HepG2 (cell line): Measurements from ENCODE around the gene PCNT. TPM values are rescaled to one million over a fixed set of nuclear protein-coding genes. Genes with fewer than 3 reads are reported as not detected.

Experiments
- ATAC-seq: fragments of 200-7000 bp; cut with Tn5 transposase; 3 replicates; pipeline ENCODE4 v1.9.1; 2020; ENCODE audit warnings: mild to moderate bottlenecking, moderate library complexity
- BruUV-seq: library from RNA; stranded (reverse); fragments of 400-500 nt; replicated peaks from 2 replicates; lab custom pipeline; 2021; lab: Mats Ljungman, UMichigan
- CTCF ChIA-PET: fragments of 300-600 bp; formaldehyde crosslinking; extraction: SDS; loops from one replicate; lab custom pipeline; 2021; ENCODE audit warnings: low total read pairs, inconsistent platforms, low intra/inter-chr PET ratio; lab: Yijun Ruan, JAX
- POLR2A ChIA-PET: fragments of 350-600 bp; sonication (Branson Sonifier 250); formaldehyde crosslinking; loops from one replicate; lab custom pipeline; 2020; ENCODE audit warnings: antibody characterized with exemption, inconsistent platforms; lab: Yijun Ruan, JAX
- DNase-seq: peaks from one replicate; pipeline ENCODE4 v3.0.0-alpha.2; 2015; ENCODE audit warnings: low spot score
- FAIRE-seq: peaks from 3 replicates; lab custom pipeline; 2011; peaks lifted over from hg19 to GRCh38; lab: Jason Lieb, UNC
- H2AFZ ChIP-seq: one replicate; pipeline ENCODE4 v1.6.1; 2011; ENCODE audit warnings: low read length, inconsistent platforms
- H3K27ac ChIP-seq: fragments of 300-600 bp; 3 replicates; pipeline ENCODE4 v1.8.0; 2011; ENCODE audit warnings: mixed run types, mild to moderate bottlenecking, mixed read lengths, low read length, inconsistent platforms; ENCODE audit not compliant: insufficient read depth; ENCODE audit errors: extremely low read length
- H3K27me3 ChIP-seq, 2 experiments: fragments of 200-600 bp in 1 of 2; 2 replicates in 1 of 2; 3 replicates in 1 of 2; pipeline versions ENCODE4 v1.6.0 to v1.8.0; 2011; ENCODE audit warnings: low read length in 2 of 2, mild to moderate bottlenecking in 2 of 2, moderate library complexity in 2 of 2, inconsistent platforms in 1 of 2; ENCODE audit not compliant: insufficient read depth in 2 of 2, control insufficient read depth in 1 of 2
- H3K36me3 ChIP-seq, 2 experiments: fragments of 200-600 bp in 1 of 2; replicated peaks in 1 of 2; 2 replicates in 1 of 2; 3 replicates in 1 of 2; pipeline versions ENCODE4 v1.5.1 to v1.8.0; 2011; ENCODE audit warnings: low read length in 2 of 2, inconsistent platforms in 1 of 2; ENCODE audit not compliant: insufficient read depth in 2 of 2, control insufficient read depth in 1 of 2
- H3K4me1 ChIP-seq: 2 replicates; pipeline ENCODE4 v1.5.1; 2012; ENCODE audit warnings: low read length, inconsistent platforms; ENCODE audit not compliant: insufficient read depth
- H3K4me2 ChIP-seq: 2 replicates; pipeline ENCODE4 v1.6.0; 2011; ENCODE audit warnings: low read depth, low read length, inconsistent platforms
- H3K4me3 ChIP-seq, 3 experiments: fragments of 200-600 bp in 1 of 3; sonication (generic), shearing (Covaris generic) in 1 of 3; replicated peaks in 1 of 3; 2 replicates each; pipeline ENCODE4 v1.5.1; 2011 to 2016; ENCODE audit warnings: low read length in 3 of 3, inconsistent platforms in 2 of 3, low read depth in 2 of 3, mild to moderate bottlenecking in 2 of 3, control low read depth in 1 of 3, mixed read lengths in 1 of 3; ENCODE audit not compliant: insufficient read depth in 1 of 3
- H3K79me2 ChIP-seq: one replicate; pipeline ENCODE4 v1.6.1; 2011; ENCODE audit warnings: low read length, inconsistent platforms; ENCODE audit not compliant: insufficient read depth
- H3K9ac ChIP-seq: 2 replicates; pipeline ENCODE4 v1.6.0; 2011; ENCODE audit warnings: mild to moderate bottlenecking, low read depth, low read length, inconsistent platforms; ENCODE audit not compliant: insufficient read depth
- H3K9me3 ChIP-seq: 2 replicates; pipeline ENCODE4 v1.5.1; 2012; ENCODE audit warnings: mild to moderate bottlenecking, low read length
- H4K20me1 ChIP-seq: 2 replicates; pipeline ENCODE4 v1.6.0; 2011; ENCODE audit warnings: inconsistent platforms, mild to moderate bottlenecking, low read length, moderate library complexity; ENCODE audit not compliant: insufficient read depth
- AGO2 ChIP-seq: fragments of 200-400 bp; formaldehyde crosslinking; optimal IDR thresholded peaks from 2 replicates; pipeline ENCODE3; 2017; ENCODE audit warnings: mild to moderate bottlenecking, low read depth, low read length, moderate library complexity
- DNMT1 ChIP-seq: sonication (generic); formaldehyde crosslinking; IDR thresholded peaks from 2 replicates; pipeline ENCODE4 v1.5.1; 2020; ENCODE audit warnings: mild to moderate bottlenecking, missing genetic modification reagents
- HDAC1 ChIP-seq: sonication (generic); formaldehyde crosslinking; IDR thresholded peaks from 2 replicates; pipeline ENCODE4 v1.5.1; 2020; ENCODE audit warnings: mild to moderate bottlenecking, missing genetic modification reagents
- IRX3 ChIP-seq: sonication (generic); formaldehyde crosslinking; IDR thresholded peaks from 2 replicates; pipeline ENCODE4 v1.8.1; 2023; ENCODE audit warnings: mild to moderate bottlenecking, low read depth, missing genetic modification reagents, borderline replicate concordance
- NR1H2 ChIP-seq: sonication (generic); formaldehyde crosslinking; IDR thresholded peaks from 2 replicates; pipeline ENCODE4 v1.8.1; 2022; ENCODE audit warnings: low read depth, missing genetic modification reagents, borderline replicate concordance
- NR2F2 ChIP-seq: IDR thresholded peaks from 2 replicates; pipeline ENCODE4 v1.6.1; 2012; ENCODE audit warnings: low read depth, inconsistent platforms, borderline replicate concordance
- RORA ChIP-seq: sonication (generic); formaldehyde crosslinking; IDR thresholded peaks from 2 replicates; pipeline ENCODE4 v1.5.0; 2020; ENCODE audit warnings: mild to moderate bottlenecking, missing genetic modification reagents, moderate library complexity
- XRCC5 ChIP-seq: fragments of 200-400 bp; formaldehyde crosslinking; optimal IDR thresholded peaks from 2 replicates; pipeline ENCODE3; 2017; ENCODE audit warnings: mild to moderate bottlenecking, low read length
- ZFP36 ChIP-seq: fragments of 150-350 bp; IDR thresholded peaks from 2 replicates; pipeline ENCODE4 v1.6.1; 2018; ENCODE audit warnings: borderline replicate concordance, low read length, low read depth; ENCODE audit not compliant: partially characterized antibody
- ZNF232 ChIP-seq: sonication (generic); formaldehyde crosslinking; IDR thresholded peaks from 2 replicates; pipeline ENCODE4 v1.4.0; 2020; ENCODE audit warnings: missing genetic modification reagents, borderline replicate concordance
- ZNF24 ChIP-seq: fragments of 450-650 bp; IDR thresholded peaks from 2 replicates; pipeline ENCODE4 v1.6.1; 2017; ENCODE audit warnings: antibody characterized with exemption, mild to moderate bottlenecking
- ZNF296 ChIP-seq: sonication (generic); formaldehyde crosslinking; conservative IDR thresholded peaks from 2 replicates; pipeline ENCODE4 v1.5.0; 2020; ENCODE audit warnings: mild to moderate bottlenecking, missing genetic modification reagents
- ZNF543 ChIP-seq: sonication (generic); formaldehyde crosslinking; IDR thresholded peaks from 2 replicates; pipeline ENCODE4 v1.4.0; 2020; ENCODE audit warnings: mild to moderate bottlenecking, missing genetic modification reagents
- ZNF883 ChIP-seq: sonication (generic); formaldehyde crosslinking; IDR thresholded peaks from 2 replicates; pipeline ENCODE4 v1.5.1; 2020; ENCODE audit warnings: mild to moderate bottlenecking, missing genetic modification reagents; ENCODE audit errors: not compliant biosample characterization
- WGBS: methylation state at CpG from one replicate; pipeline ENCODE4 v1.1.6; 2017; ENCODE audit warnings: low lambda C conversion rate; 5-methylcytosine and 5-hydroxymethylcytosine counted together
- in situ Hi-C: cut with HindIII; loops from 2 replicates; pipeline ENCODE4 v1.10.0; 2017; ENCODE audit warnings: low pct_unique_long_range_greater_than_20kb; ENCODE audit not compliant: extremely low pct_ligation_motif_present
- intact Hi-C: fragments of 100-400 bp; cut with micrococcal nuclease; formaldehyde crosslinking; loops from one replicate; pipeline ENCODE4 v1.10.0; 2022; ENCODE audit not compliant: unreplicated experiment
- polyA plus RNA-seq, 8 experiments: library from polyadenylated mRNA; depleted of rRNA in 3 of 8; stranded (reverse) in 7 of 8; unstranded in 1 of 8; fragments of >200 nt; fragmentation: Illumina TruSeq in 4 of 8; extraction: Trizol in 4 of 8; gene quantifications; 2 replicates each; pipeline versions ENCODE4 v1.2.1 to v1.2.3, GENCODE V29; 2011 to 2016; ENCODE audit warnings: low read depth in 4 of 8, missing spikeins in 1 of 8, mixed read lengths in 1 of 8; ENCODE audit not compliant: insufficient read depth in 1 of 8
- total RNA-seq, 5 experiments: library from RNA; depleted of rRNA; stranded (reverse); fragments of >200 nt; fragmentation: Illumina TruSeq; extraction: Trizol; gene quantifications; 2 replicates each; pipeline ENCODE4 v1.2.3, GENCODE V29; 2016; ENCODE audit warnings: low read depth in 1 of 5
- TF ChIP-seq, protein P1 (sequence below): sonication (generic); formaldehyde crosslinking; IDR thresholded peaks from 2 replicates; pipeline ENCODE4 v1.4.0; 2020; ENCODE audit warnings: missing genetic modification reagents
- TF ChIP-seq, protein P2 (sequence below): IDR thresholded peaks from 2 replicates; pipeline ENCODE4 v1.6.1; 2016; ENCODE audit warnings: mild to moderate bottlenecking

Gene PCNT
- total and polyA plus RNA-seq, 2 of the 13 experiments (the other 11 are each of a cell fraction or from before 2014, with no cell fraction given), result 5.6 to 12.4 TPM

- intact Hi-C loops, result no loop called here
- Histone ChIP-seq H2AFZ (no peak overlapping the region), H3K36me3 (peaks cover 20 to 45% of the 10 kb centered on the region in 2 experiments), H3K79me2 (no peaks in the 10 kb centered on the region), H4K20me1 (no peaks in the 10 kb centered on the region), H3K9ac (no peak overlapping the region), H3K27me3 (no peaks in the 10 kb centered on the region), H3K4me1 (no peaks in the 10 kb centered on the region), H3K9me3 (no peaks in the 10 kb centered on the region), H3K4me3 (no peak overlapping the region), H3K27ac (no peak overlapping the region), H3K4me2 (no peak overlapping the region)
- POLR2A ChIA-PET, result no interaction called here
- BruUV-seq, result no TSS peak
- WGBS, result 97% methylated on average over 13 of the region's 23 CpGs
- FAIRE-seq, result no peak
- no peak for DNase-seq
- ATAC-seq, result no peak
- TF ChIP-seq ZFP36, result no peak
- TF ChIP-seq AGO2, result peak; percentile 51
- in situ Hi-C loops, result no loop called here
- CTCF ChIA-PET, result no interaction called here
These were observed 104.3 kb downstream of the PCNT start for GRCh38 chr21:46428286-46428685.

DNA sequence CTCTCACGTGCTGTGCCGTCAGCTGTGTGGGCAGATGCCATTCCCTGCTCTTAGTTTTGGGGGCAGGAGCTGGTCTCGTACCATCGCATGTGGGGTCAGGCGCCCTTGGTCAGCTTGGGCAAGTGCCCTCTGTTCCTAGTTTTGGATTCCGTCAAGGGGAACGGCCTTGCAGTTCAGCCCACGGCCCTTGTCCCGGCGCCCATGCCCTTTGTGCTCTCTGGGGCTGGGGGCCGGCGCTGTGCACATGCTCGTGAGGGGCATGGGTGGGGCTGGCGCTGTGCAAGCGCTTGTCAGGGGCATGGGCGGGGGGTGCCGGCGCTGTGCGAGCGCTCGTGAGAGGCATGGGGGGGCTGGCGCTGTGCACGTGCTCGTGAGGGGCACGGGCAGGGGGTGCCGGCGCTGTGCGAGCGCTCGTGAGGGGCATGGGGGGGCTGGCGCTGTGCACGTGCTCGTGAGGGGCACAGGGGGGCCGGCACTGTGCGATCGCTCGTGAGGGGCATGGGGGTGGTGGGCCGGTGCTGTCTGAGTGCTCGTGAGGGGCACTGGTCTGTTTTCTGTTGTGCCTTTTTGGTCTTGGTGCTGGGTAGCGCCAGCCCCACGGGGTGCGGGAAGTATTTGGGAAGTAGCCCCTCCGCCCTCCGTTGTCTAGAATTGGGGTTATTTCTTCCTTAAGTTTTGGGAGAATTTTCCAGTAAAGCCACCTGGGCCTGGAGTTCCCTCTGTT, 105.2 kb downstream of the PCNT start:
- Histone ChIP-seq H3K9me3 (no peaks in the 10 kb centered on the region), H3K4me1 (no peaks in the 10 kb centered on the region), H4K20me1 (no peaks in the 10 kb centered on the region), H3K9ac (no peak overlapping the region), H3K79me2 (no peaks in the 10 kb centered on the region), H3K36me3 (peaks cover 21 to 49% of the 10 kb centered on the region in 2 experiments), H3K27me3 (no peaks in the 10 kb centered on the region), H3K4me3 (no peak overlapping the region), H3K27ac (no peak overlapping the region), H2AFZ (no peak overlapping the region), H3K4me2 (no peak overlapping the region)
- CTCF ChIA-PET, result no interaction called here
- WGBS, result 98% methylated on average over 41 of the region's 44 CpGs
- in situ Hi-C loops, result no loop called here
- no peak for ATAC-seq
- DNase-seq, result no peak
- BruUV-seq, result no TSS peak
- intact Hi-C loops, result no loop called here
- POLR2A ChIA-PET, result no interaction called here
- FAIRE-seq, result no peak
- TF ChIP-seq, protein P1, sequence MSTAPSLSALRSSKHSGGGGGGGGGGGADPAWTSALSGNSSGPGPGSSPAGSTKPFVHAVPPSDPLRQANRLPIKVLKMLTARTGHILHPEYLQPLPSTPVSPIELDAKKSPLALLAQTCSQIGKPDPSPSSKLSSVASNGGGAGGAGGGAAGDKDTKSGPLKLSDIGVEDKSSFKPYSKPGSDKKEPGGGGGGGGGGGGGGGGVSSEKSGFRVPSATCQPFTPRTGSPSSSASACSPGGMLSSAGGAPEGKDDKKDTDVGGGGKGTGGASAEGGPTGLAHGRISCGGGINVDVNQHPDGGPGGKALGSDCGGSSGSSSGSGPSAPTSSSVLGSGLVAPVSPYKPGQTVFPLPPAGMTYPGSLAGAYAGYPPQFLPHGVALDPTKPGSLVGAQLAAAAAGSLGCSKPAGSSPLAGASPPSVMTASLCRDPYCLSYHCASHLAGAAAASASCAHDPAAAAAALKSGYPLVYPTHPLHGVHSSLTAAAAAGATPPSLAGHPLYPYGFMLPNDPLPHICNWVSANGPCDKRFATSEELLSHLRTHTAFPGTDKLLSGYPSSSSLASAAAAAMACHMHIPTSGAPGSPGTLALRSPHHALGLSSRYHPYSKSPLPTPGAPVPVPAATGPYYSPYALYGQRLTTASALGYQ (CRISPR knock-in tag), result no peak
- TF ChIP-seq, protein P2, sequence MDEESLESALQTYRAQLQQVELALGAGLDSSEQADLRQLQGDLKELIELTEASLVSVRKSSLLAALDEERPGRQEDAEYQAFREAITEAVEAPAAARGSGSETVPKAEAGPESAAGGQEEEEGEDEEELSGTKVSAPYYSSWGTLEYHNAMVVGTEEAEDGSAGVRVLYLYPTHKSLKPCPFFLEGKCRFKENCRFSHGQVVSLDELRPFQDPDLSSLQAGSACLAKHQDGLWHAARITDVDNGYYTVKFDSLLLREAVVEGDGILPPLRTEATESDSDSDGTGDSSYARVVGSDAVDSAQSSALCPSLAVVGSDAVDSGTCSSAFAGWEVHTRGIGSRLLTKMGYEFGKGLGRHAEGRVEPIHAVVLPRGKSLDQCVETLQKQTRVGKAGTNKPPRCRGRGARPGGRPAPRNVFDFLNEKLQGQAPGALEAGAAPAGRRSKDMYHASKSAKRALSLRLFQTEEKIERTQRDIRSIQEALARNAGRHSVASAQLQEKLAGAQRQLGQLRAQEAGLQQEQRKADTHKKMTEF, result no peak
- no peak for TF ChIP-seq ZNF232
- TF ChIP-seq IRX3 (CRISPR knock-in tag), result no peak
- TF ChIP-seq DNMT1, result no peak
- TF ChIP-seq NR1H2 (CRISPR knock-in tag), result no peak
- TF ChIP-seq ZNF296 (CRISPR knock-in tag), result no peak
- TF ChIP-seq ZNF24, result no peak
- TF ChIP-seq RORA (CRISPR knock-in tag), result no peak
- no peak for TF ChIP-seq NR2F2
- TF ChIP-seq ZNF883, result no peak
- TF ChIP-seq ZNF543, result no peak
- TF ChIP-seq XRCC5, result no peak
- TF ChIP-seq HDAC1 (CRISPR knock-in tag), result no peak
